Measurements from ENCODE around the gene TOR2A. TPM values are rescaled to one million over a fixed set of nuclear protein-coding genes. Genes with fewer than 3 reads are reported as not detected.

Gene TOR2A
- total RNA-seq, 2 experiments from 2014 or later, result 24.9 TPM

- POLR2A ChIA-PET, result no interaction called here
- CTCF ChIA-PET, result interaction anchor here (0.6 to 1.1 kb wide), 2 partner anchors 20 to 299 kb away, joined by 3 read pairs; partner anchors contain the start of gene TOR2A
Observed at GRCh38 chr9:127754099-127755060, 19.3 kb upstream of the TOR2A start.

- ChIA-PET POLR2A (no interaction called here), CTCF (interaction anchor here (1.1 kb wide), 1 partner anchor 299 kb away, joined by 3 read pairs; no protein-coding TSS in a partner anchor)
Observed at GRCh38 chr9:127753622-127754021, 18.5 kb upstream of the TOR2A start.

GRCh38 chr9:127753148-127753547 lies 18.1 kb upstream of the TOR2A start:
- ChIA-PET CTCF (interaction anchor here (0.5 to 1.1 kb wide), 2 partner anchors 138 to 298 kb away, joined by 3 to 4 read pairs; no protein-coding TSS in a partner anchor), POLR2A (no interaction called here)

GRCh38 chr9:127751269-127752054 lies 16.4 kb upstream of the TOR2A start:
- POLR2A ChIA-PET, result no interaction called here
- CTCF ChIA-PET, result interaction anchor here (0.5 to 1.0 kb wide), 3 partner anchors 33 to 119 kb away, joined by 3 to 4 read pairs (median 4); no protein-coding TSS in a partner anchor

- ChIA-PET POLR2A (no interaction called here), CTCF (interaction anchor here (0.6 to 1.2 kb wide), 2 partner anchors 43 to 172 kb away, joined by 3 read pairs; no protein-coding TSS in a partner anchor)
Observed at GRCh38 chr9:127749090-127749787, 14.1 kb upstream of the TOR2A start.

- CTCF ChIA-PET, result interaction anchor here (0.7 kb wide), 1 partner anchor 39 kb away, joined by 3 read pairs; the partner anchor contains the start of gene CDK9
- POLR2A ChIA-PET, result no interaction called here
Observed at GRCh38 chr9:127746959-127747569, 12.0 kb upstream of the TOR2A start.

- ChIA-PET POLR2A (interaction anchor here (0.5 kb wide), 1 partner anchor 50 kb away, joined by 13 read pairs; no protein-coding TSS in a partner anchor), CTCF (interaction anchor here (0.7 to 2.3 kb wide), 6 partner anchors 9 to 178 kb away, joined by 3 to 8 read pairs (median 4); partner anchors contain the start of gene TOR2A)
Observed at GRCh38 chr9:127744398-127745110, 9.5 kb upstream of the TOR2A start.

- CTCF ChIA-PET, result interaction anchor here (1.2 to 2.3 kb wide), 2 partner anchors 21 to 127 kb away, joined by 3 to 9 read pairs; no protein-coding TSS in a partner anchor
Observed at GRCh38 chr9:127742435-127743088, 7.5 kb upstream of the TOR2A start.

GRCh38 chr9:127741831-127742434 lies 6.8 kb upstream of the TOR2A start:
- POLR2A ChIA-PET, result interaction anchor here (1.7 kb wide), 1 partner anchor 7 kb away, joined by 5 read pairs; the partner anchor contains the start of gene TOR2A
- CTCF ChIA-PET, result interaction anchor here (0.6 to 2.3 kb wide), 3 partner anchors 22 to 180 kb away, joined by 3 to 9 read pairs (median 3); no protein-coding TSS in a partner anchor

More at GRCh38 chr9:127742435-127743088, 7.5 kb upstream of the TOR2A start:
- POLR2A ChIA-PET, result interaction anchor here (1.7 kb wide), 1 partner anchor 8 kb away, joined by 5 read pairs; the partner anchor contains the start of gene TOR2A

GRCh38 chr9:127739614-127740330 lies 4.7 kb upstream of the TOR2A start:
- POLR2A ChIA-PET, result interaction anchor here (0.7 kb wide), 1 partner anchor 8 kb away, joined by 3 read pairs; no protein-coding TSS in a partner anchor

GRCh38 chr9:127738666-127739065 lies 3.6 kb upstream of the TOR2A start:
- CTCF ChIA-PET, result no interaction called here

More at GRCh38 chr9:127739614-127740330, 4.7 kb upstream of the TOR2A start:
- CTCF ChIA-PET, result interaction anchor here (1.4 kb wide), 1 partner anchor 181 kb away, joined by 3 read pairs; no protein-coding TSS in a partner anchor

GRCh38 chr9:127735530-127736185 lies 564 bp upstream of the TOR2A start:
- POLR2A ChIA-PET, result interaction anchor here (0.7 to 1.8 kb wide), 10 partner anchors 15 to 310 kb away, joined by 3 to 10 read pairs (median 4); partner anchors contain the start of genes SH2D3C and ST6GALNAC4
- CTCF ChIA-PET, result interaction anchor here (0.9 to 3.8 kb wide), 29 partner anchors 8 to 299 kb away, joined by 3 to 36 read pairs (median 5); partner anchors contain the start of genes CDK9, PTRH1, SH2D3C and ST6GALNAC4

More at GRCh38 chr9:127738666-127739065, 3.6 kb upstream of the TOR2A start:
- POLR2A ChIA-PET, result interaction anchor here (0.9 kb wide), 1 partner anchor 27 kb away, joined by 3 read pairs; no protein-coding TSS in a partner anchor

GRCh38 chr9:127734247-127734746 lies 797 bp downstream of the TOR2A start:
- ChIA-PET CTCF (interaction anchor here (0.5 to 3.8 kb wide), 44 partner anchors 10 to 300 kb away, joined by 3 to 36 read pairs (median 4); partner anchors contain the start of genes CDK9, PTRH1, SH2D3C and ST6GALNAC4), POLR2A (interaction anchor here (0.8 to 1.8 kb wide), 10 partner anchors 9 to 284 kb away, joined by 3 to 7 read pairs (median 4); partner anchors contain the start of genes CDK9, PTRH1 and SH2D3C)

GRCh38 chr9:127733614-127734013 lies 1.5 kb downstream of the TOR2A start:
- POLR2A ChIA-PET, result no interaction called here
- CTCF ChIA-PET, result interaction anchor here (1.0 to 3.8 kb wide), 5 partner anchors 38 to 188 kb away, joined by 3 to 36 read pairs (median 23); partner anchors contain the start of genes CDK9 and STXBP1
